H7 (cell line): ENCODE results near the gene MUC6. TPM values are rescaled to one million over a fixed set of nuclear protein-coding genes. Genes with fewer than 3 reads are reported as not detected.

Source experiments
- DNase-seq: peaks from one replicate; pipeline ENCODE4 v3.0.0; 2012
- H3K27me3 ChIP-seq: 2 replicates; pipeline ENCODE4 v1.6.0; 2011; ENCODE audit warnings: mild to moderate bottlenecking, low read length; ENCODE audit not compliant: control insufficient read depth, insufficient read depth
- H3K36me3 ChIP-seq: replicated peaks from 2 replicates; pipeline ENCODE4 v1.5.1; 2011; ENCODE audit warnings: low read length; ENCODE audit not compliant: control insufficient read depth, insufficient read depth
- H3K4me3 ChIP-seq: 2 replicates; pipeline ENCODE4 v1.5.1; 2011; ENCODE audit warnings: low read depth, mild to moderate bottlenecking, control low read depth, low read length, moderate library complexity; ENCODE audit not compliant: insufficient read depth
- total RNA-seq: library from RNA; depleted of rRNA; stranded (reverse); fragments of >200 nt; shearing (Covaris generic); gene quantifications from 2 replicates; pipeline ENCODE4 v1.2.3, GENCODE V29; 2014

Gene MUC6
- total RNA-seq, 1 experiment from 2014 or later, result not detected

DNA sequence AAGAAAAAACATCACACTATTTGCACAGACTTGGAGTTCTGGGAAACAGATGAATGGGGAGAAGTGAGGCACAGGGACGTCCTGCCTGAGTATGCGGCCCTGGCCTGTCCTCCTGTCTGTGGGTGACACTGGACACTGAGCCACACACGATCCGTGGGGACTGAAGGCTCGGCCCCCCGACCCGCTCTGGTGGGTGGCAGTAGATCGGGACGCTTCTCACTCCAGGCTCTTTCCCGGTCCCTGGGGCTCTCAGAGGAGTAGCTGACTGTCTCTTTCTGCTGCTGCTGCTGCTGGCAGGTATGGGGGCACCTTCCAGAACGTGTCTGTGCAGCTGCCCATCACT is 27.7 kb downstream of the MUC6 start:
- Histone ChIP-seq H3K27me3 (no peaks in the 10 kb centered on the region), H3K36me3 (peaks cover 19% of the 10 kb centered on the region), H3K4me3 (no peak overlapping the region)
- DNase-seq, result no peak

DNA sequence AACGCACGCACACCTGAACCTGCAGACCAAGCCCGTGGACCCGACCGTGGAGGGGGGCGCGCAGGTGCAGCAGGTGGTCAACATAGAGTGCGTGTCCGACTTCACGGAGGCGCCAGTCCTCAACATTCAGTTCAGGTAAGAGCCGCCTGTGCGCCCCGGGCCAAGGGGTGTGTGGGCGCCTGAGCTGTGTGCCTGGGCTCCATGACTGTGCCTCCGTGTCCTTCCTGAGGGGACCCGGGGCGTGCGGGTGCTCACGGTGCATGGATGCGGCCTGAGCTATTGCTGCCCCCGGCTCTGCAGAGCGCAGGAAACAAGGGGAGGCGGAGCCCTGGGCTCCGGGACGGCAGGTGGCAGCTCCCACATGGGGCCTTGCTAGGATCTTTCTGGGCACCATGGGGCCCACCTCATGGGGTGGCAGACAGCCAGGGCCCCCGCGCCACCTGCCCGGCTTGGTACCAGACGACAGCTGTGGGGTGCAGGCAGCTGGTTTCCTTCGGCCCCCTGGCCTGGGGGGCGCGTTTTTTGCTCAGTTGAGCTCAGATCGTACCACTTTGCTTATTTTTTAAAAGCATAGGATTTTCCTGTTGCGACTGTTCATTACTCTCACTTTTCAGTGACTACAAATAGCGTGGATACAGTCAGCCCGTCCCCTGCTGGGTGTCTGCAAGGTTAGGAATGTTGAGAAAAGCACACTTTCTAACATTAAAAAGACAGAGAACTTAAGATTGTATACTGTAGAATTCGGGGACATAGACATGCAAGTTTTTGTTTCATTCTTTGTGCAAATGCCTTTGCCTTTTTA is 28.3 kb downstream of the MUC6 start:
- peaks cover 20% of the 10 kb centered on the region for H3K36me3 ChIP-seq
- H3K4me3 ChIP-seq, result no peak overlapping the region
- no peak for DNase-seq
- no peaks in the 10 kb centered on the region for H3K27me3 ChIP-seq

DNA sequence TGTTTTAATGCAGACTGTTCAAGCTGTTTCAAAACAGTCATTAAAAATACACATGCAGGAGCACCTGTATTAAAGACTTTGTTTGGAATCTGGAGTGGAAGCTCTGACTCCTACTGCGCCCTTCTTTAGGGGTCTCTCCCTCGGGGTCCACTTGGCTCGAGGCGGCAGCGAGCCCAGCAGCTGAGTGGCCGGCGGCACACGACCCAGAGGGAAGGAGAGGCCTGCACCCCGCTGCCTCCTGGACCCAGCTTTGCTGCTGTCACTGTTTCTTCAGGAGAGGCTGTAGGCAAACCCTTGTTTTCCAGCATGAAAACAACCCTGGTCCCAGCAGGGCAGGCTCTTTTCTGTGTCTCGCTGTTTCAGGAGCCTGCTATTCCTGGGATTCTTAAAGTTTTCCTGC is 29.2 kb downstream of the MUC6 start:
- Histone ChIP-seq H3K4me3 (no peak overlapping the region), H3K27me3 (no peaks in the 10 kb centered on the region), H3K36me3 (peaks cover 21% of the 10 kb centered on the region)
- no peak for DNase-seq

DNA sequence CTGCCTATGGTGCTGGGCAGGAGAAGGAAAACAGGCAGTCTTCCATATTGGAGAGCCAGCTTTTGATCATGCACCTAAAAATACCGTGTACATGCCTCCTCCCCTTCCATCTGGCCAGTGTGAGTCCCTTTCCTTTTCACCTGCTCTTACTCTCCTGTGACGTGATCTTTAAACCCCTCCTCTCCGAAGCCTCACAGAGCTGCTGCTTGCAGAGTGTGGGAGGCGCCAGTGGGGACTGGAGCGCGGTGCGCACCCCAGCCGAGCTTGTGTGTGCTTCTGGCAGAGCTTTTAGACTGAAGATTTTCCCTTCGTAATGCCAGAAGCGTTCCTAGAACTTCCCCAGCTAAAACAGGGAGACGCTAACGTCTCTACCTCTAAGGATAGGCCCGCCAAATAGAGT is 29.8 kb downstream of the MUC6 start:
- peaks cover 21% of the 10 kb centered on the region for H3K36me3 ChIP-seq
- H3K4me3 ChIP-seq, result no peak overlapping the region
- no peak for DNase-seq
- H3K27me3 ChIP-seq, result no peaks in the 10 kb centered on the region

DNA sequence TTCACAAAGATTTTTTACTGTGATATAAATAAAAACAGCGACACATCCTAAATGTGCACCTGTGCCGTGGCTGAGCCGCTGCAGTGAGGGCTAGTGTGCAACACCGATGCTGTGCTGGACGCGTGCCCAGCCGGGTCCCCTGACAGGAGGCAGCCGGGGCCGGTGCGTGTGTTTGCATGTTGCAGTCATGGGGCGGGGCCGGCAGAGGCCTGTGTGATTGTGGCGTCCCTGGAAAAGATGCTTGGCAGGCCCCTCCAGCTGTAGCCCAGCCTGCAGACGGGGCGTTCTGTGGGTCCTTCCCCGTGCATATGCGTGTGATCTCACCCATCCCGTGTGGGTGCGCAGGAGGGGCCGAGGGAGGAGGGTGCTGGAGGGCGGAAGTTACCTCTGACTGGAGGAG is 30.6 kb downstream of the MUC6 start:
- DNase-seq, result peak; percentile 61
- H3K4me3 ChIP-seq, result no peak overlapping the region
- peaks cover 17% of the 10 kb centered on the region for H3K36me3 ChIP-seq
- no peaks in the 10 kb centered on the region for H3K27me3 ChIP-seq

DNA sequence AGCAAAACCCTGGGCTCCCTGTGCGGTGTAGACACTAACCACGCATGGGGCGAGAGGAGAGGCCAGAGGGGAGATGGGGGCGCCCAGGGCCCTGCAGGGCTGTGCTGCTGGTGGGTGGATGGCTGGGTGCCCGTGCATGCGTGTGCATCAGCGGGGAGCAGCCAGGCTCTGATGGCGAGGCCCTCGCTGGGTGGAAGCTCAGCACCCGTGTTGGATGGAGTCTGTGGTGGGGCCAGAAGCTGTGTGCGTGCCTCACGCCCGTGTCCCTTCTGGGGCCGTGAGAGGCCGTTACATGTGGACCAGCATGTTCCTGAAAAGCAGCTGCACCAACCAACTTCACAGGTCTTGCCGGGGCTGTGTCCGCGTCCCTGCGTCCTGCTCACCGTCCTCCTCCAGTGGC is 33.4 kb downstream of the MUC6 start:
- Histone ChIP-seq H3K36me3 (peaks cover 13% of the 10 kb centered on the region), H3K4me3 (no peak overlapping the region), H3K27me3 (no peaks in the 10 kb centered on the region)
- DNase-seq, result no peak

DNA sequence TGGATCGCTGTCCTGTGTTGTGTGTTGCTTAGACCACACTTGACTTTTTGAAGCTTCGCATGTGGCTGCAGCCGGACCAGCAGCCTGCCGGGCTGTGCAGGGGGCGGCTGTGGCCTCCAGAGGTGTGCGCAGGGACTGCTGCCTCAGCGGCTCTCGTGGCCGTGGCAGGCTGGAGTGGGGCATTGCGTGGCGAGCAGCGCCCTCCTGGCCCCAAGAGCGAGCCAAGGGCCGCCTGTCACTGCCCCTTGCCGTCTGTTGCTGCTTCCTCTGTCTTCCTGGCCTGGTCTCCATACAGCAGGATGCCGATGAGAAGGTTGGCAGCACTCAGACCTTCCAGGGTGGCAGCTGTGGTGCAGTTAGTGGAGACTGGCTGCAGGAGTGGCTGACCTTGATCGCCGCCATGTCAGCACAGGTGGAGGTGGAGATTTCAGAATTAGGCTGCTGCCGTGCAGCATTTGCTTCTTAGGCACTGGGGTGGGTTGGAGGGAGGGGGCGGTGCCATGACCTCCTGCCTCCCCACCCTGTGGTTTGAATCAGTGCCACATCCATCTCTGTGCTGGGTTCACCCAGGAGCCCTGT is 34.0 kb downstream of the MUC6 start:
- no peaks in the 10 kb centered on the region for H3K27me3 ChIP-seq
- H3K4me3 ChIP-seq, result no peak overlapping the region
- no peak for DNase-seq
- peaks cover 13% of the 10 kb centered on the region for H3K36me3 ChIP-seq

DNA sequence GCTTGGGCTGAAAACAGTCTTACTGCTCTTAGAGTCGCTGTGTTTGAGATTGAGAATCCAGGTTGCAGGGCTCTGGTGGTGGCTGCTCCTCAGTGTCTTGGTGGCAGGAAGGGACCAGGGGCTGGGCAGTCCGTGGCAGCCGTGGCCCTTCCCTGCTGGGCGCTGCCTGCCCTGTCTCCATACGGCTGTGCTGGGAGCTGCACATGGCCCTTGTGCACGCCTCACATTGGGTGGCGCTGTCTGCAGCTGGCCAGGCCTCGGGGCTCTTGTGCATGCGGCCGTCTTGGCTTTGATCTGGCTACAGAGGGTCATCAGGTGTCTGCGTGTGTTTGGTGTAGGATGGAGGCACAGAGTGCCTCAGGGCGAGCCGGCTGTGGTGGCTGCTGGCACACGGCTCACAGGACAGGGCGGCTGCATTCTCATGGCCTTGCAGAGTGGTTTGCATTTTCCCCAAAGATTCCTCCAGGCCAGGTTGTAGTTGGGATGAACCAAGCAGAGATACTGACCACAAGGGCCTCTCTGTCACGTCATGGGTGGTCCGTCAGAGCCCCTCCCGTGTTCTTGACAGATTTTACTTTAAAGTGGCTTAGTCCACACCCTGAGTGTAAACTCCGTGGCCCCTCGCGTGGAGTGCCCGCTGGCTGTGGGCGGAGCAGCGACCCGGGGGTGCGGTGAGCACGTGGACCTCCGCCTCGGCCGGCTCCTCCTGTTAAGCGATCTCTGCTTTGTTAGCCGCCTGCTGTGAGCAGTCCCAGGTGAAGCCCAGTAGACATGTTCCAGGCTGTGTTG is 34.7 kb downstream of the MUC6 start:
- DNase-seq, result no peak
- Histone ChIP-seq H3K36me3 (peaks cover 11% of the 10 kb centered on the region), H3K27me3 (no peaks in the 10 kb centered on the region), H3K4me3 (no peak overlapping the region)

DNA sequence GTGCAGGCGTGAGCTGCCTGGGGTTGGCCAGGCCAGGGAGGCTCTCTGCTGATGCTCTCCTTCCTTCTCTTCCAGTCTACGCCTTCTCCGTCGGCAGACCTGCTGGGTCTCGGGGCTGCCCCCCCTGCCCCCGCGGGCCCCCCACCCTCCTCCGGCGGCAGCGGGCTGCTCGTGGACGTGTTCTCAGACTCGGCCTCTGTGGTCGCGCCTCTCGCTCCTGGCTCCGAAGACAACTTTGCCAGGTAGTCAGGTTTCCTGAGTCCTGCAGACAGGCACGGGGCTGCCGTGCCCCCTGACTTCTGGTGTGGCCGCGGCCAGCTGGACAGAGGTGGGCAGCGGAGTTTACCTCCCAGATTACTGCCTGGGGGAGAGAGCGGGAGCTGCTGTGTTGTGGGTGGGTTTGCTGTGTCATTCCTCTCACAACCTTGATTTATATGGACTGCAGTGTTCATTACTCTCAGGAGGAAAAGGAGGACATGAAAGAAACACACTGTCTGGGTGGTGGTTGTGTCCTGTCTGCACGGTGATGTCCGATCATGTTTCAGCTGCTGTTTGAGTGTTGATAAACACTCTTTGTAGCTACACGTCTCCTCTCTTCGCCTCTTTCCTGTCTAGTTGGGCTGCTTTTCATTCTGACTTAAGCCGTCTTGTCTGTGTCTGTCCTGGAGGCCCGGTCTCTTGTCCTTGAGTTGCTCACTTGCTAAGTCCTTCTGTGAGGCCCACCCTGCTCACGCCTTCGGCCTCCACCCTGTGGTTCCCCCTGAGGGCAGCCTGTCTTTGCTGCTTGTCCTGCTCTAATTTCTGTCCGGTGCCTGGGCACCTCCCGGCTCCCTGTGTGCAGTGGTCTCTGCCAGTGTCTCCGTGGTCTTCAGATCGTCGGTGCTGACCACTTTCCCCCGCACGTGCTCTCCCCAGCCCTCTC is 35.9 kb downstream of the MUC6 start:
- Histone ChIP-seq H3K4me3 (no peak overlapping the region), H3K27me3 (no peaks in the 10 kb centered on the region), H3K36me3 (peaks cover 12% of the 10 kb centered on the region)
- no peak for DNase-seq

DNA sequence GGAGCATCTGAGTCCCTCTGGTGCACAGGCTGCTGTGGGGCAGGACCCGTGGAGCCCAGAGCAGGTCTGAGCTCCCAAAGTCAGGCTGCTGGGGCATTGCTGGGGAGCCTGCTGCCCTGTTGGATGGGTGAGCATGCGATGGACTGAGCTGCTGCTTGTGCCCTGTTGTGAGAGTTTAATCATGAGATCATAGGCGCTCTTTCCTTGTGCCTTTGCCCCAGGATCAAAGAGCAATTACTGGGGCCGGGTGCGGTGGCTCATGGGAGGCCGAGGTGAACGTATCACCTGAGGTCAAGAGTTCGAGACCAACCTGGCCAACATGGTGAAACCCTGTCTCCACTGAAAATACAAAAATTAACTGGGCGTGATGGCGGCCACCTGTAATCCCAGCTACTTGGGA is 37.5 kb downstream of the MUC6 start:
- no peak for DNase-seq
- Histone ChIP-seq H3K4me3 (no peak overlapping the region), H3K27me3 (no peaks in the 10 kb centered on the region)

DNA sequence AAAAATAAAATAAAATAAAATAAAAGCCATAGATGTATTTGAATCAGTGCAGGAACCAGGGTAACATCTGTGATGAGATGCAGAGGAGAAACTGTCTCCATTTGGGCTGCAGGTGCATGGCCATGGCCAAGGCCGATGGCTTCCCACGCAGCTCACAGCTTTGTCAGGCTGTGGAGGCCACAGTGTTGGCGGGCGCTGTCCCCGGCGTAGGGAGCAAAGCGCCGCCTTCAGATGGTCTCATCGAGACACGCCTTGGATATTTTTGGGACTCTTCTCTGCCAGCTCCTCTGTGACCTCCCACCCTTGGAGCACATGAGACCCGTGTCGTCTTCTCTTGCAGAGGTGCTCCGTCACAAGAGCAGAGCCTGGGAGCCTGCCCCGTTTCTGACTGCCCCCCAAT is 38.6 kb downstream of the MUC6 start:
- no peak for DNase-seq
- Histone ChIP-seq H3K36me3 (peaks cover 13% of the 10 kb centered on the region), H3K27me3 (no peaks in the 10 kb centered on the region), H3K4me3 (no peak overlapping the region)

More for the DNA sequence above, 37.5 kb downstream of the MUC6 start:
- peaks cover 14% of the 10 kb centered on the region for H3K36me3 ChIP-seq

DNA sequence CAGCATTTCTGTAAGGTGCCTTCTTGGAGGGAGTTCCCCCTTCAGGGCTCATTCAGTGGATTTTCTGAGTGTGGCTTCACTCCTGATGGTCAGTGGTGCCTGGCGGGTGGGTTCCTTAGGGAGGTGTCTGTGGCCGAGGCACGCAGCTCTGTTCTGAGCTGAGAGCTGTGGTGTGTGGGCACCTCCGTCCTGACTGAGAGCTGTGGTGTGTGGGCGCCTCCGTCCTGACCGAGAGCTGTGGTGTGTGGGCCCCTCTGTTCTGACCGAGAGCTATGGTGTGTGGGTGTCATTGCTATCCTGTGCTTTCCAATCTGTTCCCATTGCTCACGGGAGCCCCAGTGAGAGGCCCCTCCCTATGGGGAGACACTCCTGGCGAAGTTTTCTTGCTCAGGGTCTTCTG is 39.8 kb downstream of the MUC6 start:
- no peak overlapping the region for H3K4me3 ChIP-seq
- DNase-seq, result no peak
- peaks cover 19% of the 10 kb centered on the region for H3K36me3 ChIP-seq
- H3K27me3 ChIP-seq, result no peaks in the 10 kb centered on the region

DNA sequence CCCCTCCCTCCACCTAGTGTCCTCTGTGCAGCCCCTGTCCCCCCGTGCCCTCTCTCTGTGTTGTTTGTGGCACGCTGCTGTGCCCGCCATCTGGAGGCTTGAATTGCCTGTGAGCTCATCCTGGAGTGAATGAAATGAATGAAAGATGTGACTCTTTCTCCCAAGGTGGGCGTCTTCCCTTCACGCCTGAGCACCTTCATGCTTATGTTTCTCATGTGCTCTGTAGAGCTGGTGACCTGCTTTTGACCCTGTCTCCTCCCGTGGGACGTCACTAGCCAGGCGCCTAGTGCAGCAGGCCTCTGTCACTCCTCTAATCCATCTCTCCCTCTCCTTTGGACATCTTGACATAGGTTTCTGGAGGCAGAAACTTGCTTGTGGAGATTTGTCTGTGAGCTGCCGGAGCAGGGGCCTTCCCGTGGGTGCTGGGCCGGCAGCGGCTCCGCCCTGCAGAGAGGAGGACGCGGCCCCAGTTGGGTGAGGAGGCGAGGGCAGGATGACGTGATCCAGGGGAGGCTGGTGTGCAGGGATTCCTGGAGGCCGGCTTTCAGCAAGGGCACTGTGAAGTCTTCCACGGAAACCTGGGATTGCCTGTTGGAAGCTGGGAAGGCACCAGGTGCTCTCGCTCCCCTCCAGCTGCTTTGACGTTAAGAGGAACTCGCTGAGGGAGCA is 40.6 kb downstream of the MUC6 start:
- Histone ChIP-seq H3K36me3 (peaks cover 19% of the 10 kb centered on the region), H3K27me3 (no peaks in the 10 kb centered on the region), H3K4me3 (no peak overlapping the region)
- no peak for DNase-seq
